Spinal cord (tissue), 10 donors: ENCODE results near the gene EIF3B. TPM values are rescaled to one million over a fixed set of nuclear protein-coding genes. Genes with fewer than 3 reads are reported as not detected.
"Not testable (repeated sequence)": the region's sequence is repeated elsewhere in the genome, so short reads cannot be mapped to it uniquely, and the experiment has no call there.

Experiments
- DNase-seq, 6 donors: peaks; one replicate each; pipeline versions ENCODE4 v3.0.0 to v3.0.0-alpha.2; 2013 to 2015; ENCODE audit warnings: low spot score in 6 of 6, low read depth in 4 of 6
- H3K27ac ChIP-seq: one replicate; pipeline ENCODE4 v1.5.1; 2013; ENCODE audit warnings: low read depth, low read length, control low read depth
- H3K27me3 ChIP-seq: one replicate; pipeline ENCODE4 v1.6.1; 2013; ENCODE audit warnings: low read length; ENCODE audit not compliant: control insufficient read depth, insufficient read depth
- H3K36me3 ChIP-seq: one replicate; pipeline ENCODE4 v1.6.1; 2013; ENCODE audit warnings: low read length; ENCODE audit not compliant: control insufficient read depth, insufficient read depth
- H3K4me1 ChIP-seq: one replicate; pipeline ENCODE4 v1.6.1; 2013; ENCODE audit warnings: low read length; ENCODE audit not compliant: control insufficient read depth, insufficient read depth
- H3K4me3 ChIP-seq: one replicate; pipeline ENCODE4 v1.5.1; 2013; ENCODE audit warnings: low read depth, low read length, control low read depth
- H3K9me3 ChIP-seq: one replicate; pipeline ENCODE4 v1.6.1; 2013; ENCODE audit warnings: low read length; ENCODE audit not compliant: control insufficient read depth, insufficient read depth
- WGBS: methylation state at CpG from one replicate; pipeline ENCODE4 v1.1.5; 2013; ENCODE audit warnings: missing lambda C conversion rate; ENCODE audit not compliant: insufficient coverage; 5-methylcytosine and 5-hydroxymethylcytosine counted together
- polyA plus RNA-seq, 2 donors: library from polyadenylated mRNA; unstranded; fragments of 120-200 nt; gene quantifications; one replicate each; pipeline ENCODE4 v1.2.1, GENCODE V29; 2013; ENCODE audit not compliant: insufficient read length in 2 of 2
- total RNA-seq, 2 donors: library from RNA; depleted of rRNA in 1 of 2; stranded (reverse); fragments of 120-200 nt in 1 of 2; fragments of >200 nt in 1 of 2; gene quantifications; one replicate each; pipeline versions ENCODE4 v1.2.3 to v1.2.4, GENCODE V29; 2013 to 2014
- donor health status: healthy.

EIF3B gene
- total and polyA plus RNA-seq, 4 donors: 67.9 to 102 (median 90.9) TPM

DNA sequence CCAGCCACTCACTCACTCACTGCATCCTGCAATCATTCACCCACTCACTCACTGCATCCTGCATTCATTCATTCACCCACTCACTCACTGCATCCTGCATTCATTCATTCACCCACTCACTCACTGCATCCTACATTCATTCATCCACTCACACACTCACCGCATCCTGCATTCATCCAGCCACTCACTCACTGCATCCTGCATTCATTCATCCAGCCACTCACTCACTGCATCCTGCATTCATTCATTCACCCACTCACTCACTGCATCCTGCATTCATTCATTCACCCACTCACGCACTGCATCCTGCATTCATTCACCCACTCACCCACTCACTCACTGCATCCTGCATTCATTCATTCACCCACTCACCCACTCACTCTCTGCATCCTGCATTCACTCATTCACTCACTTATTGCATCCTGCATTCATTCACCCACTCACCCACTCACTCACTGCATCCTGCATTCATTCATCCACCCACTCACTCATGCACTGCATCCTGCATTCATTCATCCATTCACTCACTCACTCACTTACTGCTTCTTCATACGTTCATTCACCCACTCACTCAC, 39.6 kb upstream of the EIF3B start:
- 83% methylated on average over 3 of the region's 3 CpGs for WGBS
- not testable (repeated sequence) for H3K9me3 ChIP-seq, H3K27me3 ChIP-seq, H3K36me3 ChIP-seq, DNase-seq, H3K27ac ChIP-seq
- Histone ChIP-seq H3K4me1 (peaks cover 13% of the 10 kb centered on the region), H3K4me3 (peak overlapping the region; percentile 49)

DNA sequence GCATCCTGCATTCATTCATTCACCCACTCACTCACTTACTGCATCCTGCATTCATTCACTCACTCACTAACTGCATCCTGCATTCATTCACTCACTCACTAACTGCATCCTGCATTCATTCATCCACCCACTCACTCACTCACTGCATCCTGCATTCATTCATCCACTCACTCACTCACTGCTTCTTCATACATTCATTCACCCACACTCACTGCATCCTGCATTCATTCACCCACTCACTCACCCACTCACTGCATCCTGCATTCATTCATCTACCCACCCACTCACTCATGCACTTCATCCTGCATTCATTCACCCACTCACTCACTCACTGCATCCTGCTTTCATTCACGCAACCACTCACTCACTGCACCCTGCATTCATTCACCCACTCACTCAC, 38.8 kb upstream of the EIF3B start:
- Histone ChIP-seq H3K27ac (no peak overlapping the region), H3K9me3 (no peaks in the 10 kb centered on the region), H3K36me3 (no peaks in the 10 kb centered on the region), H3K4me1 (peaks cover 13% of the 10 kb centered on the region), H3K4me3 (no peak overlapping the region), H3K27me3 (no peaks in the 10 kb centered on the region)
- no peak for DNase-seq
- WGBS: 94% methylated on average over 1 of the region's 1 CpG

DNA sequence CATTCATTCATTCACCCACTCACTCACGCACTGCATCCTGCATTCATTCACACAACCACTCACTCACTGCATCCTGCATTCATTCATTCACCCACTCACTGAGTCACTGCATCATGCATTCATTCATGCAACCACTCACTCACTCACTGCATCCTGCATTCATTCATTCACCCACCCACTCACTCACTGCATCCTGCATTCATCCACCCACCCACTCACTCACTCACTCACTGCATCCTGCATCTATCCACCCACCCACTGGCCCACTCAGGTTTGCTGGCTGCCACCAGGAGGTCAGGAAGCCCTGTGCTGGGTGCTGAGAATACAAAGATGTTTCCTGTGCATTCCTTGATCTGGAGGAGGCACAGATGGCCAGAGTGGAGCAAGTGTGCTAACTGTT, 38.0 kb upstream of the EIF3B start:
- peaks cover 13% of the 10 kb centered on the region for H3K4me1 ChIP-seq
- no peak overlapping the region for H3K27ac ChIP-seq
- H3K27me3 ChIP-seq: no peaks in the 10 kb centered on the region
- no peak for DNase-seq
- H3K36me3 ChIP-seq: no peaks in the 10 kb centered on the region
- WGBS: 93% methylated on average over 1 of the region's 1 CpG
- H3K9me3 ChIP-seq: no peaks in the 10 kb centered on the region
- no peak overlapping the region for H3K4me3 ChIP-seq

DNA sequence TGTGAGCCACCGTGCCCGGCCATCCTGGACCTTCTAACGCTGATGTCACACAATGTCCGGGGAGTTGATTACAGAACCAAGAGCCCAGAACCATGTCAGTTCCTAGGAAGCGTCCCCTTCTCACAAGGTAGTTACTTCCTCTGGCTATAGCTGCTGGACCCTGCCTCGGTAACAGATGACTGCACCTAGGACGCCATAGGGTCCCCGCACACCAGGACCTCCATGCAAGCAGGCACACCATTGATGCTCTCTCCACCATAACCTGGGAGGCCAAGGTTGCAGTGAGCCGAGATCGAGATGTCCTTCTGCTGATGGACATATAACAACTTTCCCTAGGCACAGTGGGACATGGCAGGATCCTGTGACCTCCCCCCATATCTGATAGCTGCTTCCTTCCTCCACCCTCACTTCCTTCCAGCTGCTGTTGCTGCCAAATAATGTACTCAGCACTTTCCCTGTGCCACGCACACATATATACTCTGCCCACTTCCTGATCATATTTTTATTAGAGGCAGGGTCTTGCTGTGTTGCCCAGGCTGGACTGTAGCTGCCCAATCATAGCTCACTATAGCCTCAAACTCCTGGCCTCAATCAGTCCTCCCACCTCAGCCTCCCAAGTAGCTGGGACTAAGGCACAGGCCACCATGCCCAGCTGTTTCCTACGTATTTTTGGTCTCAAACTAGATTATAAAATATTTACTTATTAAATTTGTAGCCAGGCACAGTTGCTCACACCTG, 36.9 kb upstream of the EIF3B start:
- no peak for DNase-seq
- H3K27me3 ChIP-seq: no peaks in the 10 kb centered on the region
- H3K4me3 ChIP-seq: no peak overlapping the region
- WGBS: 92% methylated on average over 11 of the region's 12 CpGs
- H3K36me3 ChIP-seq: no peaks in the 10 kb centered on the region
- H3K4me1 ChIP-seq: peaks cover 13% of the 10 kb centered on the region
- no peaks in the 10 kb centered on the region for H3K9me3 ChIP-seq
- no peak overlapping the region for H3K27ac ChIP-seq

- DNase-seq: peak in 3 of 6 donors; percentile 20 to 67 (median 44)
- H3K4me3 ChIP-seq: no peak overlapping the region
- 51% methylated on average over 5 of the region's 11 CpGs for WGBS
- no peaks in the 10 kb centered on the region for H3K9me3 ChIP-seq
- no peaks in the 10 kb centered on the region for H3K4me1 ChIP-seq
- no peak overlapping the region for H3K27ac ChIP-seq
- no peaks in the 10 kb centered on the region for H3K36me3 ChIP-seq
- H3K27me3 ChIP-seq: no peaks in the 10 kb centered on the region
These were observed 33.6 kb upstream of the EIF3B start for GRCh38 chr7:2321020-2321419.

- 55% methylated on average over 1 of the region's 4 CpGs for WGBS
- no peaks in the 10 kb centered on the region for H3K9me3 ChIP-seq
- no peak for DNase-seq
- H3K27ac ChIP-seq: no peak overlapping the region
- no peaks in the 10 kb centered on the region for H3K36me3 ChIP-seq
- H3K4me1 ChIP-seq: no peaks in the 10 kb centered on the region
- H3K27me3 ChIP-seq: no peaks in the 10 kb centered on the region
- no peak overlapping the region for H3K4me3 ChIP-seq
These were observed 29.5 kb upstream of the EIF3B start for GRCh38 chr7:2325162-2325561.

DNA sequence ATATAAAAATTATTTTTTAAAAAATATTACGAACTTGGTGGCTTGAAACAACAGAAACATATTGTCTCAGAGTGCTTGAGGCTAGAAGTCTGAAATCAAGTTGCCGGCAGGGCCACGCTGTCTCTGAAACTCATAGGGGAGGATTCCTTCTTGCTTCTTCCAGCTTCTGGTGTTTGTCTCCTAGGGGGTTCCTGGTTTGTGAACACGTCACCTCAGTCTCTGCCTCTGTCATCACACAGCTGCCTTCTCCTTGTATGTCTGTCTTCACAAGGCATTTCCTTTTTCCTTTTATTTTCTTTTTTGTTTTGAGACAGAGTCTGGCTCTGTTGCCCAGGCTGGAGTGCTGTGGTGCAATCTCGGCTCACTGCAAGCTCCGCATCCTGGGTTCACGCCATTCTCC, 27.7 kb upstream of the EIF3B start:
- DNase-seq: no peak
- Histone ChIP-seq H3K4me3 (no peak overlapping the region), H3K4me1 (no peaks in the 10 kb centered on the region), H3K27me3 (no peaks in the 10 kb centered on the region), H3K9me3 (no peaks in the 10 kb centered on the region), H3K27ac (no peak overlapping the region), H3K36me3 (no peaks in the 10 kb centered on the region)
- 90% methylated on average over 6 of the region's 7 CpGs for WGBS

DNA sequence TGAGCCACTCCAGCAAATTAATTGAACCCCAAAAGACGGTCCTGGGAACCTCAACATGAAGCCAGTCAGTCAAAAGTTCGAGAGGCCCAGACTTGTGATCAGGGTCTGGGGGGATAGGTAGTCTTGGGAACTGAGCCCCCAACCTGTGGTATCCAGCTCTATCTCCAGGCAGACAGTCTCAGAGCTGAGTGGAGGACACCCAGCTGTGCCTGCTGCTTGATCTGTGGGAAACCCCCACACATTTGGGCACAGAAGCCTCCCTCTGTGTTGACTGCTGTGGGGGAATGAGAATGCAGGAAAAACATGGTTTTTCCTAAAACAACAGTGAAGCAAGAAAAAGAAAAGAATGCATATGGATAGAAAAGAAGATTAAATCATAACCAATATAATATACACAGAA, 24.1 kb upstream of the EIF3B start:
- H3K27me3 ChIP-seq: no peaks in the 10 kb centered on the region
- no peak for DNase-seq
- no peaks in the 10 kb centered on the region for H3K36me3 ChIP-seq
- no CpG with 5 or more reads among the region's 2 CpGs for WGBS
- no peak overlapping the region for H3K4me3 ChIP-seq
- H3K9me3 ChIP-seq: no peaks in the 10 kb centered on the region
- H3K27ac ChIP-seq: no peak overlapping the region
- H3K4me1 ChIP-seq: no peaks in the 10 kb centered on the region

- H3K27ac ChIP-seq: no peak overlapping the region
- no peaks in the 10 kb centered on the region for H3K4me1 ChIP-seq
- 89% methylated on average over 4 of the region's 6 CpGs for WGBS
- DNase-seq: no peak
- no peaks in the 10 kb centered on the region for H3K36me3 ChIP-seq
- no peak overlapping the region for H3K4me3 ChIP-seq
- H3K9me3 ChIP-seq: no peaks in the 10 kb centered on the region
- H3K27me3 ChIP-seq: no peaks in the 10 kb centered on the region
These were observed 22.9 kb upstream of the EIF3B start for GRCh38 chr7:2331707-2332106.

DNA sequence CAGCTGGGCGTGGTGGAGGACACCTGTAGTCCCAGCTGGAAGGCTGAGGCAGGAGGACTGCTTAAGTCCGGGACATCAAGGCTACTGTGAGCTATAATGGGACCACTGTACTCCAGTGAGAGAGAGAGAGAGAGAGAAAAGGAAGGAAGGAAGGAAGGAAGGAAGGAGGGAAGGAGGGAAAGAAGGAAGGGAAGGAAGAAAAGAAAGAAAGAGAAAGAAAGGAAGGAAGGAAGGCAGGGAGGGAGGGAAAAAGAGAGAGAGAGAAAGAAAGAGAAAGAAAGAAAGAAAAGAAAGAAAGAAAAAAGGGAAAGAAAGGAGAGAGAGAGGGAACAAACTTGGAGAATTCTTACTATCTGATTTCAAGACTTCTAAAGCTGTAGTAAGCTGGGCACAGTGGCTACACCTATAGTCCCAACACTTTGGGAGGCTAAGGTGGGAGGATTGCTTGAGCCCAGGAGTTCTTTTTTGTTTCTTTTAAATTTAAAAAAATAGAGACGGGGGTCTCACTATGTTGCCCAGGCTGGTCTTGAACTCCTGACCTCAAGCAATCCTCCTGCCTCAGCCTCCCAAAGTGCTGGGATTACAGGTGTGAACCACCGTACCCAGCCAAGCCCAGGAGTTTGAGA, 21.9 kb upstream of the EIF3B start:
- not testable (repeated sequence) for H3K9me3 ChIP-seq, H3K27ac ChIP-seq, H3K27me3 ChIP-seq, H3K36me3 ChIP-seq, DNase-seq, H3K4me3 ChIP-seq, H3K4me1 ChIP-seq
- 95% methylated on average over 3 of the region's 4 CpGs for WGBS
